ENCODE results near the gene NRM.

- TF ChIP-seq, protein P1, sequence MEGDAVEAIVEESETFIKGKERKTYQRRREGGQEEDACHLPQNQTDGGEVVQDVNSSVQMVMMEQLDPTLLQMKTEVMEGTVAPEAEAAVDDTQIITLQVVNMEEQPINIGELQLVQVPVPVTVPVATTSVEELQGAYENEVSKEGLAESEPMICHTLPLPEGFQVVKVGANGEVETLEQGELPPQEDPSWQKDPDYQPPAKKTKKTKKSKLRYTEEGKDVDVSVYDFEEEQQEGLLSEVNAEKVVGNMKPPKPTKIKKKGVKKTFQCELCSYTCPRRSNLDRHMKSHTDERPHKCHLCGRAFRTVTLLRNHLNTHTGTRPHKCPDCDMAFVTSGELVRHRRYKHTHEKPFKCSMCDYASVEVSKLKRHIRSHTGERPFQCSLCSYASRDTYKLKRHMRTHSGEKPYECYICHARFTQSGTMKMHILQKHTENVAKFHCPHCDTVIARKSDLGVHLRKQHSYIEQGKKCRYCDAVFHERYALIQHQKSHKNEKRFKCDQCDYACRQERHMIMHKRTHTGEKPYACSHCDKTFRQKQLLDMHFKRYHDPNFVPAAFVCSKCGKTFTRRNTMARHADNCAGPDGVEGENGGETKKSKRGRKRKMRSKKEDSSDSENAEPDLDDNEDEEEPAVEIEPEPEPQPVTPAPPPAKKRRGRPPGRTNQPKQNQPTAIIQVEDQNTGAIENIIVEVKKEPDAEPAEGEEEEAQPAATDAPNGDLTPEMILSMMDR (conservative IDR thresholded peaks at IDR 0.05): no peak
- TF ChIP-seq ZFX (IDR thresholded peaks at IDR 0.05): no peak
Measured at GRCh38 chr6:30732237-30732943, 41.6 kb upstream of the NRM start.
